Inflammatory macrophage treated with lipopolysaccharide for 1 hour (primary cell): ENCODE results near the gene KCNH4.
A peak's percentile ranks its signal among the peaks of the same experiment; 100 is the strongest.

Source experiments
- DNase-seq, 2 donors: peaks; one replicate each; pipeline ENCODE4 v3.0.0-alpha.2; 2020 to 2022

The KCNH4 gene

GRCh38 chr17:42135664-42136653 is 45.0 kb downstream of the KCNH4 start:
- peak; percentile 78 to 87 for DNase-seq

GRCh38 chr17:42135151-42135550 is 45.8 kb downstream of the KCNH4 start:
- DNase-seq, result no peak

GRCh38 chr17:42133461-42134041 is 47.4 kb downstream of the KCNH4 start:
- no peak for DNase-seq

- DNase-seq, result peak; percentile 84 to 87
These were observed 48.0 kb downstream of the KCNH4 start for GRCh38 chr17:42132941-42133340.

GRCh38 chr17:42131981-42132432 is 48.9 kb downstream of the KCNH4 start:
- DNase-seq, result peak; percentile 33 to 41

GRCh38 chr17:42131232-42131631 is 49.7 kb downstream of the KCNH4 start:
- no peak for DNase-seq

GRCh38 chr17:42130310-42130936 is 50.5 kb downstream of the KCNH4 start:
- DNase-seq, result no peak

- peak; percentile 33 to 58 for DNase-seq
These were observed 51.7 kb downstream of the KCNH4 start for GRCh38 chr17:42129109-42129837.

GRCh38 chr17:42127414-42127813 is 53.5 kb downstream of the KCNH4 start:
- no peak for DNase-seq

- no peak for DNase-seq
These were observed 54.1 kb downstream of the KCNH4 start for GRCh38 chr17:42126836-42127235.

- no peak for DNase-seq
These were observed 55.4 kb downstream of the KCNH4 start for GRCh38 chr17:42125565-42125964.

GRCh38 chr17:42124256-42124655 is 56.7 kb downstream of the KCNH4 start:
- DNase-seq, result no peak

GRCh38 chr17:42122371-42123303 is 58.3 kb downstream of the KCNH4 start, which contains the start of gene HSPB9:
Gene HSPB9 (plus strand): TSS chr17:42122804. CDS start chr17:42122851, 47 bp downstream.
- DNase-seq, result no peak

- peak; percentile 70 to 84 for DNase-seq
These were observed 59.9 kb downstream of the KCNH4 start, which contains the start of gene KAT2A for GRCh38 chr17:42120770-42121769. Gene KAT2A (minus strand): TSS chr17:42121367. CDS start chr17:42121304, 63 bp downstream.

- DNase-seq, result no peak
These were observed 60.7 kb downstream of the KCNH4 start for GRCh38 chr17:42120161-42120769.

- DNase-seq, result no peak
These were observed 61.6 kb downstream of the KCNH4 start for GRCh38 chr17:42119301-42119700.

GRCh38 chr17:42118545-42118944 is 62.4 kb downstream of the KCNH4 start:
- DNase-seq, result no peak

GRCh38 chr17:42118126-42118510 is 62.8 kb downstream of the KCNH4 start:
- no peak for DNase-seq

GRCh38 chr17:42117397-42118125 is 63.4 kb downstream of the KCNH4 start:
- DNase-seq, result no peak
